HG02852 (cell line): ENCODE data around the gene CD8B2.
A peak's percentile ranks its signal among the peaks of the same experiment; 100 is the strongest.
"Not testable (repeated sequence)": the region's sequence is repeated elsewhere in the genome, so short reads cannot be mapped to it uniquely, and the experiment has no call there.

Experiments used
- ATAC-seq: cut with Tn5 transposase; IDR thresholded peaks from one replicate; pipeline ENCODE4 v1.9.1; 2021; ENCODE audit warnings: mild to moderate bottlenecking, moderate library complexity; ENCODE audit not compliant: unreplicated experiment

The CD8B2 gene

DNA sequence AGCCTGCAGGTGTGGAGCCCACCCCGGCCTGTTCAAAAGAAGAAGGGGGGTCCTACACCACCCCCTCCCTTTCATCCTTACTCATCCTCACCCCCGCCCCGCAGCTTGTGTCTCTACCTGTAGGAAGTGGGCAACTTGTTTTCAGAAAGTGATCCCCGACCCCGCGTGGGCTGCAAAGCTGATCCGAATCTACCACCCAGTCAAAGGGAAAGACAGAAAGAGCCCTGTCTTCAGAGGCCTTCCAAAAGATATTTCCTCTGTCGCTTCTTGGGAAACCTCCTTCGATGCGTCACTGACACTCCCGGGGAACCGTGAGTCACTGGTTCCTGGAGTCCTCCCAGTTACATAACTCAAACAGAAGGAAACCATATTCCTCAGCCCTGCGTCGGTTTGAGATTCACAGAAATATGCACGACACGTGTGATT lies 24.3 kb downstream of the CD8B2 start:
- not testable (repeated sequence) for ATAC-seq

DNA sequence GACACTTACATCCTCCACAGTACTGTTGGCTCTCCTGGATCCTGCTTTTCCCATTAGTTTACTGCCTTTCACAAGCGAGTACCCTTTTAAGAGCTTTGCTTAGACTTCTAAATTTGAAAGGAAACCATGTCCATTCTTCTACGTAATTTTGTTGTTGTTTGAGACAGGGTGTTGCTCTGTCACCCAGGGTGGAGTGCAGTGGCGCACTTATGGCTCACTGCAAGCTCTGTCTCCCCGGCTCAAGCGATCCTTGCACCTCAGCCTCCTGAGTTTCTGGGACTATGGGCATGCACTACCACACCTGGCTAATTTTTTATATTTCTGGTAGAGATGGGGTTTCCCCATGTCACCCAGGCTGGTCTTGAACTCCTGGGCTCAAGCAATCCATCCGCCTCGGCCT lies 24.8 kb downstream of the CD8B2 start:
- not testable (repeated sequence) for ATAC-seq

DNA sequence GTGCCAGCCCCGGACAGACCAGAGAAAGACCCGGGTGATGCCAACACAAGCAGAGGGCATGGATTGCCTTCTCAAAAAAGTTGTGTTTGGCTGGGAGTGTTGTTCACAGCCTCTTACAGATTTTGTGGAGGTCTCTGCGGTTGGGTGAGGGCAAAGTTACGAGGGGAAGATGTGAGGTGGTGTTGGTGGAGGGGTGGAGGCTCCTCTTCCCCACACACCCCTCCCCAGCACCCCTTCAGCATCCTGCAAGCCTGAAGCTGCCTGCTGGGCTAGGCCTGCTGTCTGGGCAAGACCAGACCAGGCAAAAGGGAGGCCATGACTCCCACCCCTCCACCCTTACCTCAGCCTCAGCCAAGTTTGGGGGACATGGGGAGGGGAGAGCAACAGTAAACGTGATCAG lies 26.2 kb downstream of the CD8B2 start:
- not testable (repeated sequence) for ATAC-seq

DNA sequence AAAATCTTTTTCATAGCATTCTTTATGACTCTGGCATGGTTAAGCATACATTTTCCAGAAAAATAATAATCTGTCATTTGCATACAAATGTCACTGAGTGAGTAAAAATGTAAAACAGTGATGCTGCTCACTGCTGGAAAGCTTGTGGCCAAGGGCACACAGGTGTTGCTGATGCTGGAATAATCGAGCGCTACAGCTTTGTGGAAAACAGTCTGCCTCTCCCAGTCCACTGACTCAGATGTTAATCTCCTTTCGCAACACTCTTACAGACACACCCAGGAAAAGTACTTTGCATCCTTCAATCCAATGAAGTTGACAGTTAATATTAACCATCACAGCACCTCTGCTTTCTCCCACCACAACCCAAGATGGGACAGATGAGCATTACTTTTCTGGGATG lies 27.7 kb downstream of the CD8B2 start:
- not testable (repeated sequence) for ATAC-seq

DNA sequence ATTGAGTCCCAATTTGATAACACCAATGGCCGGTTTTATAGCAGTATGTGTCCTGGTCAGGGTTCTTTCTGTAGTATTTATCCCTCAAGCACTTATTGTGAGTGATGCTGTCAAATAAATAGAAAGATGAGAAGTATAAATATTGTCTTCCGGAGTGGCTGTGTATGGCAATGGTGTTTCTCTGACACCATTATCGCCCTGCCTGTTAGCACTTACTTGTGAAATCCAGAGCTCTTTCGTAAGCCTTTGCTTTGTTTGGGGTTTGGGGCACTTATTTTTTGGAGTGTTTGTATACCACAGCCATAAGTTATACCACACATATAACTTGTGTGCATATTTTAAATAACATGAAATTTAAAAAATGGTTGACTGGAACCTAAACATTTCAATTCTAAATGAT lies 29.3 kb downstream of the CD8B2 start:
- ATAC-seq: no peak

DNA sequence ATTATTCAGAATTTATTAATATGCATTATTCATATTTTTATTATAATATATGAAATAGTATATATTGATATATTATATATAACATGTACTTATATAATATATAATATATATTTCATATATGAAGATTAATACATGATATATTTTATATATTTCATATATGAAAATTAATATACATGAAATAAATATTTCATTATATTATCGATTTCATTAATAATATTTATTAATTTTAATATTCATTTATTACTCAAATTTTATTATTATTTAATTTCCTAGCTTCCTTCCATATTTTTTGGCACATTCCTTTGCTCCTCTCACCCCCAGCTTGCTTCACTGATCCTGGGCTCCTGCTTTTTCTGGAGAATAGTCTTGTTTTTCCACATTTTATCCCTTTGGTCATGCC lies 29.7 kb downstream of the CD8B2 start:
- no peak for ATAC-seq

DNA sequence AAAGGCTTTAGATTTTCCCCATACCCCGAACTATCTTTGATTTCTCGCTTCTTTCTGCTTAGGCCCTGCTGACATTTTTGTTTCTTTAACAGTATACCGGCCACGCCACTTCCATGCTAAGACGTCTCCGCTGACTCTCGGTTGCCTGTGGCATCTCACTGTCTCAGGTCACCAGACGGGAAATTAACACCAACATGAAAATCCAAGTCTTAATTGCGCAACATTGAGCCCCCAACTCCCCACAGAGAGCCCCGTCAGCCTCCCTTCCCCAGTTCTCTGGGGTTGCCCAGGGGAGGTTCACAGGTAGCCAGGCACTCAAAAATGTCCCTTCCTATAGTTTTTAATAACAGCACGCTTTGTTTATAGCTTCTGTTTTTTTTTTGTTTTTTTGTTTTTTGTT lies 30.2 kb downstream of the CD8B2 start:
- no peak for ATAC-seq

DNA sequence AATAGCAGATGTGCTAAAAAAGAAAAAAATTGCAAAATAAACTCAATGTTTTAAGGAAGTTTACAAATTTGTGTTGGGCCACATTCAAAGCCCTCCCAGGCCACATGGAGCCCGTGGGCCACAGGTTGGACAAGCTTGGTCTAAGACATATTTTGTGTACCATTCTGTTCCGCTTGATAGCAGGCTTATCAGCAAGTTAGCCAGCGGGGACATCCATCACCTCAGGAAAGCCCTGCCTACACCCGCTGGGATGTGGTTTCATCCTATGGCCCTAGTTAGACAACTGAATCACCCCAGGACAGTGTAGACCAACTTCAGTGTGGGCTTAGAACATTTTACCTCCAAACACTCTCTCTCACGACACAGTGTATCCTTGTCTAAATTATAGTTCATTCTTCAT lies 32.6 kb downstream of the CD8B2 start:
- no peak for ATAC-seq

DNA sequence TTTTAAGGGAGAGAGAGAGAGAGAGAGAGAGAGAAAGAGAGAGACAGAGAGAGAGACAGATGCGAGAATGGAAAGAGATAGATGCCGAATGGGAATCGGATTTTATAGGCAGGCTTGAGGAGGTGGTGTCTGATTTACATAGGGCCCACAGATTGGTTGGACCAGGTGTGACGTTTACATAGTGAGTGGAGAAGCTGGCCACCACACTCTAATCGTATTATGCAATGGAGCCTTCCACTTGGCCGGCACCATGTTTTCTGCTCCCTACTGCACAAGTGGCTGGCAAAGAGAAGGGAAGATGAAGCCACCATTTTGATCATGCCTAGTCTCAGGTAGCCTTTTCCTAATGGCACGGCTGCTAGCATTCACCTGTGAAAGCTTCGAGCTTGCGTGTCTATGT lies 33.9 kb downstream of the CD8B2 start:
- no peak for ATAC-seq

DNA sequence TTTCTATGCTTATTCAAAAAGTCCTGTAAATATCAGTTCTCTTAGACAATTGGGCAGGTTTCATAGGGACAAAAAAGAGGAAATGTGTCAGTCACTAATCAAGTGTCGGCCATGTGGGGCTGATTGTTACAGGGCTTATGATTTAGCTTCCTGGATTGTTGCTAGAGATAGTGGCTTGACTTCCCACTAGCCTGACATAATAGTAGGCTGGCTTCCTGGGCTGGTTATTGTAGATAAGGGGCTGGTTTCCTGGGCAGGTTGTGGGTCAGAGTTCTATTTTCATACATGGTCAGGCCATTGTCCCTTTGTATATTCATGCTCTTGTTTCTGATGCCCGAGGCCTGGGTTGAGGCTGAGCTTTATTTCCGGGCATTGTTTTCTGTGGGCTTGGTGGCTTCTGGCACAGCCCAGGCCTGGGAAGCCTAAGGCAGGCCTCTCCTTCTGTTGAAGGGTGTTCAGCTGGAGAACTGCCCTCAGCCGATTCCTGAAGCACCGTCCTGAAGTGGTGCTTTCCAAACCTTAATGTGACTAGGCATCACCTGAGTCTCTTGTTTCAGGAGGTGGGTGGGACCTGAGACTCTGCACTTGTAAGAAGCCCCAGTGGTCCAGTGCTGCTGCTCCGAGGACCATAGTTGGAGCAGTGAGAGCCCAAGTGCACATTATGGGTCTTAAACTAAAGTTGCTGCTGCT lies 37.0 kb downstream of the CD8B2 start:
- no peak for ATAC-seq

DNA sequence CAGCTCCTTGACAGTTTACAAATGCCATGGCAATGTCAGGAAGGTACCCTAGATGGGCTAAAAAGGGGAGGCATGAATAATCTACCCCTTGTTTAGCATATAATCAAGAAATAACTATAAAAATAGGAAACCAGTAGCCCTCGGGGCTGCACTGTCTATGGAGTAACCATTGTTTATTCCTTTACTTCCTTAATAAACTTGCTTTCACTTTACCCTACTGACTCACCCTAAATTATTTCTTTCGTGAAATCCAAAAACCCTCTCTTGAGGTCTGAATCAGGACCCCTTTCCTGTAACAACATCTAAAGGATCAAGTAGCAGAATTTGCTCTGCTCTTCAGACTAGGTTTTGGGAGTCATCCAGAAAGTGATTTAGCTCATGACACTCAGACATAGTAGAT lies 43.7 kb downstream of the CD8B2 start:
- no peak for ATAC-seq

DNA sequence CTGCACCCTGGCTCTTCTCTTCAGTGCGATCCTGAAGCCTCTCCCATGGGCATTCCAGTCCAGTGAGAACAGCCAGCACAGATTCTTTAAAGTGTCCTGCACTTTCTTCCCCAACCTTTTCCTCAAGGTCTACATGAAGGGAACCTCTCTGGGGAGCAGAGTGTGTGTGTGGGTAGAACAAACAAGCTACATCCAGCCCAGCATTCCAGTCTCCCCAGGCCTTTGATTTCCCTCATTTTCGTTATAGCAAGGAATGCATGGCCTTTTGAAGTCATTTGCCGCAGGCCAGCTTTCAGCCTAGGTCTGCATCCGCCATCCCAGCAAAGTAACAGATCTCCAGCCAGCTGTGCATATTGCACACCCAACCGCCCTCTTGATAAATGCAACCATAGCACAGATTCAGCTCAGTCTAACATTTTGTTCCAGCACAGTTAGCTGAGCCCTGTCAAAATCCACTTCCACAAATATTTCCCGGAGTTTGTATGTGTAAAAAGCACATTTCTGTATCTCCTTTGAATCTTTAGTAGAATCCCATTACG lies 44.6 kb downstream of the CD8B2 start:
- ATAC-seq: no peak

DNA sequence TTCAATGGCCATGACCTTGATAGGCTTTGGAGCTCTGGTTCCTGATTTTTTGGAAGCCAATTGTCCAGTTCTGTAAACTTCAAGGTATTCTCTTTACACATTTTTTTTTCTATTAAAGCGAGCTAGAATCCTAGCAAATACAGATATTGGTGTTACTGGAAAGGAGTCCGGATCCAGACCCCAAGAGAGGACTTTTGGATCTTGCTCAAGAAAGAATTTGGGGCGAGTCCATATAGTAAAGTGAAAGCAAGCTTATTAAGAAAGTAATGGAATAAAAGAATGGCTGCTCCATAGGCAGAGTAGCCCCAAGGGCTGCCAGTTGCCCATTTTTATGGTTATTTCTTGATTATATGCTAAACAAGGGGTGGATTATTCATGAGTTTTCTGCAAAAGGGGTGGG lies 45.1 kb downstream of the CD8B2 start:
- ATAC-seq: no peak

DNA sequence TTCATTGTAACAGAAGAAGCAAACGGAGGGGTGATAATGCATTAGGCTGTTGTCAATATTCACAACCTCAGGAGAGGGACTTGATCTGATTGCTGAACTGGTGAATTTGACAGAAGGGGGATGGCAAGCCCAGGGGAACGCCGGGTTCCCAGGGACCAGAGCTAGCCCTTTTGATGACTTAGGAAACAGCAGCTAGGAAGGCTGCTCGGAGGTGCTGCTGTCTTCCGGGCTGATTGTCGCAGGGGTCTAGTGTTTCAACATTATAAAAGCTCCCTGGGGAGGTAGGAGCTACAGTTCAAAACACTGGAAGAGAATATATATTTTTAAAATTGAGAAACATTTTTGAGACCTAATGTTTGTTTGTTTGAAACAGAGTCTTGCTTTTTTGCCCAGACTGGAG lies 47.3 kb downstream of the CD8B2 start:
- no peak for ATAC-seq

DNA sequence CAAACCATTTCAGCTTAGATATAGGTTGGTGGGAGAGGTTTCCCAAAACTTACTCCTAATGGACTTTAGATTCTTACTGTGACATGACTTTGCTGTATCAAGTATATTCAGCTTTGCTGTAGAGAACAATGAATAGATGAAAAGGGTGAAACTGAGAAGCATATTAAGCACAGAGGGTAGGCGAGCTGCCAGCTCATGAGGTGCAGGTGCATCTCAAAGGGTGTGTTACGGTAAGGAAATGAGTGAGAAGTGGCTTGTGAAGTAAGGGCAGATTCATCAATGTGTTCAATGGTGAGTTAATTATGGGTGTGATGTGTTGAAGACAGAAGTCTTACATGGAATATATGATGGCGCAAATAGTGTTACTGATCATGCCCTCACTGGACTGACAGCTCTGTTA lies 49.3 kb downstream of the CD8B2 start:
- no peak for ATAC-seq

DNA sequence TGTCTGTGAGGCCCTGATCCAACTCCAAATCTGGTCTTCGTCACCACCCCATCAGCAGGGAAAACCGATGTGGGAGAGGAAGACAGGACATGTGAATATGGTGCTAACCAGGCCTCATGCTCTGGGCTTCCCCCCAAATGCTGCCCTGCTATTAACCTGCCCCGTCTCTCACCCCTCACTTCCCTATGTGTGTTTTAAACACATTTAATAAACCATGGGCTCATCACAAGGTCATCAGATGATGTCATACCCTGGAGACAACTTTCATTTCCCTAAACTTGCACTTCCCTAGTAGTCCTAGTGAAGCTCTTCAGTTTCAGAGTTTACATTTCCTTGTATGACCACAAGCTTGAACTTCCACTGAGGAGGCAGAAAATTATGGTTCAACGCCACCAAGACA lies 49.9 kb downstream of the CD8B2 start:
- ATAC-seq: no peak

DNA sequence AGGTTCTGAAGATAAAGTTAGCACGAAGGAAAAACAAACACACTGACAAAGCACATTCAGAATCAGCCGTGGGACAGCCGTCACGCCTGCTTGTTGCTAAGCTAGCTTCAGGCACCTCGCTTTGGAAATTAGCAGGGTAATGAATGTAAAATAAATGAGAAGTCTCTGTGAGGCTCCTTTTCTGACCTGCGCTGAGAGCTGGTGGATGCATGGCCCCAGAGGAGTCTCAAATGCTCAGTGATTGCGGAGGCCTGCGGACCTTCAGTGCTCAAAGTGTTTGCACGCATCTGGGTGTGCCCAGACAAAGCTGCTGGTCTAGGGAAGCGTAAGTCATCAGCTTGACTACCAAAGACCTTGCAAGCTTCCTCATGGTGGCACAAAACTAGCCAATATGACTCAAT lies 50.6 kb downstream of the CD8B2 start:
- no peak for ATAC-seq

DNA sequence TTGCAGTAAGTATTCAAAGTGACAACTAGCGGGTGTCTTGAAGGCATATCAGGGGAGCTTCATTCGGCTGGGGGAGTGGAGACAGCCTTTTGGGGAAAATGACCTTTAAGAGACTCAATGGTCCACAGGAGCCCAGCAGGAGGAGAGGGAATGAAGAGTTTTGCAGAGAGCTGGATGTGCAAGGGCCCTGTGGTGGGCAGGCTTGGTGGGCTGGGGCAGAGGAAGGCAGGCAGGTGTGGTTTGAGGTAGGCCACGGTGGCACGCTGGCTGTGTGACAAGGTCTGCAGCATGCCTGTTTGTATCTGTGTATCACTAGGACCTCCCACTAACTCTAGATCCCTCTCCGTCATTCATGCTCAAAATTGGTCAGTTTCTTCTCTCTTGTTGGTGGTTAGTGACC lies 53.7 kb downstream of the CD8B2 start:
- no peak for ATAC-seq

DNA sequence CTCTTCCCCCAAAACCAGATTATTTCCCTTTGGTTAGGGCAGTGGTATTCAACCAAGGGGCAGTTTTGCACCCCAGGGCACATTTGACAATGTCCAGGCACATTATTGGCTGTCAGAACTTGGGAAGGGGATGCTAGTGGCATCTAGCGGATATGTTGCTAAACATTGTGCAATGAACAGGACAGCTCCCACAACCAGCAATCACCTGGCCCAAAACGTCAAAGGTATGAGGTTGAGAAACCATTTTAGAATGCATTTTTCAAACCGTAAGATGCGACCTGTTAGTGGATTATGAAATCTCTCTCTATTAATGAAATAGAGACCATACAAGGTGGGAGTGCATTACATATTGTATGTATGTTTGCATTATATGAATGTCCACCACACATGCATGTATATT lies 54.2 kb downstream of the CD8B2 start:
- no peak for ATAC-seq

DNA sequence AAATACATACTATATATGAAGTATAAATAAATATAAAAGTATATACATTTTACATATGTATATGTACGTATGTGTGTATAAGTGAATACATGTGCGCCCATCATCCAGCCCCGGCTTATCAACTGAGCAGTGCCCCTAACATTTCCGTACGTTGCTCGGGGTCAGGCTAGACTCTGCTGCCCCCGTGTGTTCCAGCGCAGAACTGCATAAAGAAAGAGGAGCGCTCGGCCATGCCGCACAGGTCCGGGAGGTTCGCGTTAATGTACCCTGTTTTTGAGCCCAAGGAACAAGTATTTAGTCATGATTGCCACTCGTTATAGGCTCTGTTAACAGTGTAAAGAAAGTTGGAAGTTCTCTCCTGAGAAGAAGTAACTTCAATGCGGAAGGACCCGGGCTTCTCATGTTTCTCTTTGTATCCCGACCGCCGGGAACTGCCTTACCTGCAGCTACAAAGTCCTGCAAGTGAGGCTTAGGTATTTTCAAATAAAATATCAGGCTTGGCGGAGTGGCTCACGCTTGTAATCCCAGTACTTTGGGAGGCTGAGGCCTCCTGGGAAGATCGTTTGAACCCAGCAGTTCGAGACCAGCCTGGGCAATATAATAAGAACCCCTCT lies 55.7 kb downstream of the CD8B2 start:
- peak; percentile 97 for ATAC-seq

DNA sequence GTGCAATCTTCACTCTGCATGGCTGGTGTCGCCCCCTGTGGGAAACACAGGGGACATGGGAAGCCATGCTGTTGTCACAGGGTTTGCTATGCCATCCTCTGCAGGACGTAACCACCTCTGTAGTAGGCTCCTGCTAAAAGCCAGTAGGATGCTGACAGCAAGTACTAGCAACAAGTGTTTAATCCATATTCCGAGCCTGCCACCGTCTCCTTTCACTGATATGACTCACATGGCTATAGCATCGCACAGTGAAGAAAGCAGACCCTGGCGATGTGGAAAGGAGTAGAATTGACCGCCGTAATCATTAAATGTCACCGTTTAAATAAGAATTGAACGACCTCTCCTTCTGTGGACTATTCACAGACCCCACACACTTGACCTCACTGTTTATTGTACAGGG lies 57.8 kb downstream of the CD8B2 start:
- no peak for ATAC-seq

DNA sequence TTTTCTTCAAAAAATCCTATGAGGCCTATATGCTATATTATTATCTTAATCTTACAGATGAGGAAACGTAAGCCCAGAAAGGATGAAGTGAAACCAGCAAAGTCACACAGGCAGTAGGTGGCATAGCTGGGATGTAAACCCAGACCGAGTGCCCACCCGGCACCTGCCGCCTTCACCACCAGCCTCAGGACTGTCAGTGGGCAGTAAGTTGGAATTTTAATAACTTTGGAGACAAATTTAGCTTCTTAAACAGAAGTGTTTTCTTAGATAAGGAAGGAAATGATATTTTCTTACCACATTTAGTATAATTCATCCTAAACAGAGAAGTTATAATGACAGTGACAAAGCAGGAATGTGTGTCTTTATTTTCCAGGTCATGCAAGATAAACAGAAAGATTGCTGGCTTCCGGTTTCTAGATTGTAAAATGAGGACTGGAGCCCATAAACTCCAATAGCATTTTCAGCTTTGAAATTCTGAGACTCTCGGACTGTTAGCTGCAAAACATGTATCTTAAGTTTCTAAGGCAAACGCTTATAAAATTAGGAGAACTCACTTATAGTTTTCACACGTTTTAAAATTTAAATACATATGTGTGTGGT lies 59.3 kb downstream of the CD8B2 start:
- no peak for ATAC-seq
